Measurements from ENCODE around the gene FAM120C. TPM values are rescaled to one million over a fixed set of nuclear protein-coding genes. Genes with fewer than 3 reads are reported as not detected.

Gene FAM120C
- total RNA-seq, 4 donors from 2014 or later = 4.7 to 12.8 (median 10.9) TPM

DNA sequence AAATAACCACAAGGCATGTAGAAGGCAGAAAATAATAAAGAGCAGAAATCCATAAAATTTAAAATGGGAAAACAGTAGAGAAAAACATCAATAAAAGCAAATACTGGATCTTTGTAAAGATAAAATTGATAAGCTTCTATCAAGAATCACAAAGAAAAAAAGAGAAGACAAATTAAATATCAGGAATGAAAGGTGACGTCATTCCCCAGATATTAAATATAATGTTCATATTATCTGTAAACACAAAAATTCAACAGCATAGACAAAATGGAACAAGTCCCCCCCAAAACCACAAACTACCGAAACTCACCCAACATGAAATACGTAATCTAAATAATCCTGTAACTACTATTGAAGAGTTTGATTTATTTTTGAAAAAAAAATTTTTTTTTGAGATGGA lies 30.5 kb upstream of the FAM120C start:
- ATAC-seq (no peak), DNase-seq (no peak)
- H3K27me3 ChIP-seq = no peaks in the 10 kb centered on the region
- intact Hi-C loops (cut with DNase I; ENCODE audit: low total_unique reads) (no loop called here), in situ Hi-C loops (cut with MboI; ENCODE audit: low sequenced_read_pairs in 4 of 4) (no loop called here)
- H3K36me3 ChIP-seq = no peaks in the 10 kb centered on the region
- H3K27ac ChIP-seq = no peak overlapping the region
- no peak for TF ChIP-seq POLR2A (IDR thresholded peaks at IDR 0.05)
- no peaks in the 10 kb centered on the region for H3K9me3 ChIP-seq
- no peak overlapping the region for H3K4me3 ChIP-seq
- H3K4me1 ChIP-seq = no peaks in the 10 kb centered on the region

DNA sequence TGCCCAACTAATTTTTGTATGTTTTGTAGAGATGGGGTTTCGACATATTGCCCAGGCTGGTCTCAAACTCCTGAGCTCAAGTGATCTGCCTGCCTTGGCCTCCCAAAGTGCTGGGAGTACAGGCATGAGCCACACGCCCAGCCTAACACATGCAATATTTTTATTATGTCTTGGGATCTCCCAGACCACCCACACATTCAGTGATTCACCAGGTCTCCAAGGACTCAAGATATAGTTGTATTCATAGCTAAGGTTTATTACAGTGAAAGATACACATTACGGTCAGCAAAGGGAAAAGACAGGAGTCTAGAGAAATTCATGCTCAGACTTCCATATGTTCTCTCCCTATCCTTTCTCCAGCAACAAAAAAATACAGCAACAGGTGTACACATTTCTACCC lies 25.5 kb upstream of the FAM120C start:
- TF ChIP-seq, protein P1, sequence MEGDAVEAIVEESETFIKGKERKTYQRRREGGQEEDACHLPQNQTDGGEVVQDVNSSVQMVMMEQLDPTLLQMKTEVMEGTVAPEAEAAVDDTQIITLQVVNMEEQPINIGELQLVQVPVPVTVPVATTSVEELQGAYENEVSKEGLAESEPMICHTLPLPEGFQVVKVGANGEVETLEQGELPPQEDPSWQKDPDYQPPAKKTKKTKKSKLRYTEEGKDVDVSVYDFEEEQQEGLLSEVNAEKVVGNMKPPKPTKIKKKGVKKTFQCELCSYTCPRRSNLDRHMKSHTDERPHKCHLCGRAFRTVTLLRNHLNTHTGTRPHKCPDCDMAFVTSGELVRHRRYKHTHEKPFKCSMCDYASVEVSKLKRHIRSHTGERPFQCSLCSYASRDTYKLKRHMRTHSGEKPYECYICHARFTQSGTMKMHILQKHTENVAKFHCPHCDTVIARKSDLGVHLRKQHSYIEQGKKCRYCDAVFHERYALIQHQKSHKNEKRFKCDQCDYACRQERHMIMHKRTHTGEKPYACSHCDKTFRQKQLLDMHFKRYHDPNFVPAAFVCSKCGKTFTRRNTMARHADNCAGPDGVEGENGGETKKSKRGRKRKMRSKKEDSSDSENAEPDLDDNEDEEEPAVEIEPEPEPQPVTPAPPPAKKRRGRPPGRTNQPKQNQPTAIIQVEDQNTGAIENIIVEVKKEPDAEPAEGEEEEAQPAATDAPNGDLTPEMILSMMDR (IDR thresholded peaks at IDR 0.05 in 4 of 5, conservative IDR thresholded peaks at IDR 0.05 in 1 of 5) = no peak
- TF ChIP-seq POLR2A (IDR thresholded peaks at IDR 0.05) = no peak
- Histone ChIP-seq H3K27ac (no peak overlapping the region), H3K4me1 (no peaks in the 10 kb centered on the region), H3K36me3 (no peaks in the 10 kb centered on the region), H3K4me3 (no peak overlapping the region), H3K9me3 (no peaks in the 10 kb centered on the region), H3K27me3 (peaks cover 0 to 2% (median 0%) of the 10 kb centered on the region in 3 donors)
- DNase-seq (no peak), ATAC-seq (no peak)
- intact Hi-C loops (cut with DNase I; ENCODE audit: low total_unique reads) = no loop called here
- in situ Hi-C loops (cut with MboI; ENCODE audit: low sequenced_read_pairs in 4 of 4) = no loop called here

DNA sequence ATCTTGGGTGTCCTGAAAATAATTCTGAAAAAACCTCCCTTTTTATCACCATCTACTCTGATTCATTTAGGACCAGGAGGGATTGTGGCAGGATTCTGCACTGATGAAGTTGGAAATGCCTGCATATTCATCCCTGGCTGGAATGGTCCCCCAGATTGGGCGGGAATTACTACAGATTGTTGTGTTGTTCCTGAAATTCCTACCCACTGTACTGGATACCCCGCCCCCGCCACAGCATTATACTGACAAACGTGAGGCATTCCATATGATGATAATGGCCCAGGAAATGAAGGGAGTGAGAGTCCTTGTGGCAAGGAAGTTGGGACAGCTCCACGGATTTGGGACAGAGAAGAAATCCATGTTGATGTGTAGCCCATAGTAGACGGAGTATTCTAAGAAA lies 15.2 kb upstream of the FAM120C start:
- ATAC-seq (no peak), DNase-seq (no peak)
- Histone ChIP-seq H3K27me3 (peaks cover 0 to 4% (median 0%) of the 10 kb centered on the region in 3 donors), H3K9me3 (no peaks in the 10 kb centered on the region), H3K36me3 (no peaks in the 10 kb centered on the region), H3K27ac (no peak overlapping the region), H3K4me1 (no peaks in the 10 kb centered on the region), H3K4me3 (no peak overlapping the region)
- in situ Hi-C loops (cut with MboI; ENCODE audit: low sequenced_read_pairs in 4 of 4) = loop anchor here in 2 of 4 donors (25.0 kb wide), 1 partner anchor 339 kb away; the partner anchor contains the start of gene GNL3L (in 2 of the 2)
- TF ChIP-seq POLR2A (IDR thresholded peaks at IDR 0.05) = no peak
- intact Hi-C loops (cut with DNase I; ENCODE audit: low total_unique reads) = no loop called here

DNA sequence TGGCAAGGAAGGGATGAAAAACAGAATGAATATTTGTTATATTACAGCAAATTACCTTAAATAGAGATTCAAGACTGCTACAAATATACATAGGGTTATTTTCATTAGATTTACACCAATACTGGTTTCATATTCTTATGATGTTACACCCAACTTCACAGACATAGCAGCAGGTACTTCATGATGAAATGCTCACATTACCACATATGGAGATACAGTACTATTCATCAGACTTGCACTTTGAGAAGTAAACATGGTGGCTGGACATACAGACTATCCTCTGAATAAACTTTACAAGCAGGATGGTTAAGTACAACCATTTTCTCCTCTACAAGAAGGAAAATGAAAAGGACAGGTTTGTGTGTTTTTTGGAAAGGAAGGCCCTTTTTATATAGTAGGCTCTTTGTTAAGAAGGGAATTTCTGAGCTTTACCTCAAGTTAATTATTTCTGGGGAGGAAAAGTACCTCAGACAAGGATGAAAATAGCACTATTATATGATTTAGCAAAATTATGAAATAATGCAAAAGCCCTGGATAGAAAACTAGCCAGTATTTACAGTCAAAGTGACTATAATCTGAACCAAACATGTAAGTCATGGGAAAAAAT lies 12.0 kb upstream of the FAM120C start:
- TF ChIP-seq POLR2A (IDR thresholded peaks at IDR 0.05) = no peak
- TF ChIP-seq, protein P1 (IDR thresholded peaks at IDR 0.05 in 4 of 5, conservative IDR thresholded peaks at IDR 0.05 in 1 of 5) = no peak
- intact Hi-C loops (cut with DNase I; ENCODE audit: low total_unique reads) (no loop called here), in situ Hi-C loops (cut with MboI; ENCODE audit: low sequenced_read_pairs in 4 of 4) (loop anchor here in 2 of 4 donors (25.0 kb wide), 1 partner anchor 342 kb away; the partner anchor contains the start of gene GNL3L (in 2 of the 2))
- Histone ChIP-seq H3K9me3 (no peaks in the 10 kb centered on the region), H3K36me3 (no peaks in the 10 kb centered on the region), H3K4me1 (no peaks in the 10 kb centered on the region), H3K27ac (no peak overlapping the region), H3K27me3 (peaks cover 0 to 2% (median 0%) of the 10 kb centered on the region in 3 donors), H3K4me3 (no peak overlapping the region)
- ATAC-seq (no peak), DNase-seq (no peak)

DNA sequence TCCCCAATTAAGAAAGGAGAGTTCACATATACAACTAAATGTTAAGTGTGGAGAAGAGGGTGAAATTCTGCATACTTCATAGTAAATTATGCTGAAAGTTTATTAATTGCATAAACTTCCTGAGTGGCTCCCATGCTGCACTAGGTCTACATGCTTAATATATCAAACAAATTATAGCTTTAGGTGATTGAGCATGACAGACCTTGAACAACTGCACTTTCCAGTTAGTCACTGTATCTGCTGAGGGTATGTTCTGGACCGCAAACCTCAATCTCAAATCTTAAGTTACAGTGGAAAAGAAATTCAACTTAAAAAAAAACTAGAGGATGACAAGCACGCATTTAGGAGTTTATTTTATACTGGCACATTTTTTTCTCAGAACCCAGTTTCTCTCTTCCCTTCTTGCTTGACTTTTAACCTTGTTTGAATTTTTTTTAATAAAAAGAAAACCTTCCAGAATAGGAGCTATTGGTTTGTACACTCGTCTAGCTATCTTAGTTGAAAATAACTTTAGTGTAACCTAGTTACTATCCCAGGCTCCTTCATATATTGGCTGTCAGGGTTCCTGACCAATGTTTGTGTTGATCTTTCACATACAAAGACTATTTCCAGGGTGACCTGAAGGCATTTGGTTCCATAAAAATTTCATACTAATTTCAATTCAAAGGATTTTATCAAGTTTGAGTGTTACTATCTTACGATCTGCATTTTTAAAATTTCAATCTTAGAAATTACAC lies 10.2 kb upstream of the FAM120C start:
- TF ChIP-seq POLR2A (IDR thresholded peaks at IDR 0.05) = no peak
- TF ChIP-seq, protein P1 (IDR thresholded peaks at IDR 0.05 in 4 of 5, conservative IDR thresholded peaks at IDR 0.05 in 1 of 5) = no peak
- no peak overlapping the region for H3K4me3 ChIP-seq
- no peaks in the 10 kb centered on the region for H3K4me1 ChIP-seq
- H3K27ac ChIP-seq = no peak overlapping the region
- DNase-seq = no peak
- H3K36me3 ChIP-seq = no peaks in the 10 kb centered on the region
- in situ Hi-C loops (cut with MboI; ENCODE audit: low sequenced_read_pairs in 4 of 4) = loop anchor here in 2 of 4 donors (25.0 kb wide), 1 partner anchor 344 kb away; the partner anchor contains the start of gene GNL3L (in 2 of the 2)
- intact Hi-C loops (cut with DNase I; ENCODE audit: low total_unique reads) = no loop called here
- H3K27me3 ChIP-seq = no peaks in the 10 kb centered on the region
- no peak for ATAC-seq
- H3K9me3 ChIP-seq = no peaks in the 10 kb centered on the region
